Neural progenitor cell (in vitro differentiated cells): ENCODE results near the gene UAP1L1. TPM values are rescaled to one million over a fixed set of nuclear protein-coding genes. Genes with fewer than 3 reads are reported as not detected.

Source experiments
- DNase-seq: peaks from one replicate; pipeline ENCODE4 v3.0.0-alpha.2; 2016; ENCODE audit warnings: low spot score
- H2AFZ ChIP-seq: fragments of 200-600 bp; sonication (generic); replicated peaks from 2 replicates; pipeline ENCODE4 v1.6.1; 2016; ENCODE audit warnings: antibody characterized with exemption
- H3F3A ChIP-seq: fragments of 200-600 bp; sonication (generic); 2 replicates; pipeline ENCODE4 v1.6.1; 2016; ENCODE audit warnings: antibody characterized with exemption, low read depth
- H3K27ac ChIP-seq: fragments of 200-600 bp; sonication (generic); 2 replicates; pipeline ENCODE4 v1.5.1; 2016; ENCODE audit warnings: mild to moderate bottlenecking
- H3K27me3 ChIP-seq: fragments of 200-600 bp; sonication (generic); 2 replicates; pipeline ENCODE4 v1.6.1; 2016; ENCODE audit warnings: mild to moderate bottlenecking, moderate library complexity
- H3K36me3 ChIP-seq: fragments of 200-600 bp; sonication (generic); 2 replicates; pipeline ENCODE4 v1.5.1; 2016
- H3K4me1 ChIP-seq: fragments of 200-600 bp; sonication (generic); 2 replicates; pipeline ENCODE4 v1.6.1; 2016; ENCODE audit warnings: mixed run types
- H3K4me2 ChIP-seq: fragments of 200-600 bp; sonication (generic); 2 replicates; pipeline ENCODE4 v1.6.1; 2016
- H3K4me3 ChIP-seq: fragments of 200-600 bp; sonication (generic); 2 replicates; pipeline ENCODE4 v1.5.1; 2016
- H3K79me2 ChIP-seq: fragments of 200-600 bp; sonication (generic); 2 replicates; pipeline ENCODE4 v1.6.1; 2016; ENCODE audit warnings: low read depth
- H3K9ac ChIP-seq: fragments of 200-600 bp; sonication (generic); 2 replicates; pipeline ENCODE4 v1.6.1; 2016
- H3K9me3 ChIP-seq: fragments of 200-600 bp; sonication (generic); 2 replicates; pipeline ENCODE4 v1.5.1; 2016; ENCODE audit warnings: low read depth
- H4K20me1 ChIP-seq: fragments of 200-600 bp; sonication (generic); 2 replicates; pipeline ENCODE4 v1.6.1; 2016; ENCODE audit warnings: low read depth
- H3K27ac Mint-ChIP-seq: 3 replicates; pipeline ENCODE4 v1.8.0; 2021; ENCODE audit warnings: mixed read lengths
- H3K27me3 Mint-ChIP-seq: 2 replicates; pipeline ENCODE4 v1.8.0; 2022; ENCODE audit warnings: low read depth, mild to moderate bottlenecking, inconsistent platforms, moderate library complexity, mixed read lengths; ENCODE audit not compliant: insufficient read depth
- H3K36me3 Mint-ChIP-seq: 3 replicates; pipeline ENCODE4 v1.8.0; 2021; ENCODE audit warnings: mixed read lengths
- H3K4me1 Mint-ChIP-seq: 3 replicates; pipeline ENCODE4 v1.8.0; 2021; ENCODE audit warnings: mixed read lengths
- H3K4me3 Mint-ChIP-seq: 3 replicates; pipeline ENCODE4 v1.8.0; 2021; ENCODE audit warnings: mild to moderate bottlenecking, moderate library complexity, mixed read lengths
- H3K9me3 Mint-ChIP-seq: 3 replicates; pipeline ENCODE4 v1.8.0; 2020; ENCODE audit warnings: mixed read lengths
- CTCF ChIP-seq: fragments of 200-600 bp; sonication (generic); IDR thresholded peaks from 2 replicates; pipeline ENCODE4 v1.5.1; 2017; ENCODE audit warnings: antibody characterized with exemption, mild to moderate bottlenecking
- EZH2 ChIP-seq: fragments of 200-600 bp; sonication (generic); IDR thresholded peaks from 2 replicates; pipeline ENCODE4 v1.6.1; 2017; ENCODE audit warnings: antibody characterized with exemption, mild to moderate bottlenecking, moderate library complexity
- EZH2phosphoT487 ChIP-seq: fragments of 200-600 bp; sonication (generic); IDR thresholded peaks from 2 replicates; pipeline ENCODE4 v1.6.1; 2017; ENCODE audit warnings: antibody characterized with exemption
- total RNA-seq: library from RNA; depleted of rRNA; stranded (reverse); fragments of >200 nt; gene quantifications from 2 replicates; pipeline ENCODE4 v1.2.3, GENCODE V29; 2015; ENCODE audit warnings: low replicate concordance

The UAP1L1 gene
- total RNA-seq, 1 donor from 2014 or later: 0.51 TPM

DNA sequence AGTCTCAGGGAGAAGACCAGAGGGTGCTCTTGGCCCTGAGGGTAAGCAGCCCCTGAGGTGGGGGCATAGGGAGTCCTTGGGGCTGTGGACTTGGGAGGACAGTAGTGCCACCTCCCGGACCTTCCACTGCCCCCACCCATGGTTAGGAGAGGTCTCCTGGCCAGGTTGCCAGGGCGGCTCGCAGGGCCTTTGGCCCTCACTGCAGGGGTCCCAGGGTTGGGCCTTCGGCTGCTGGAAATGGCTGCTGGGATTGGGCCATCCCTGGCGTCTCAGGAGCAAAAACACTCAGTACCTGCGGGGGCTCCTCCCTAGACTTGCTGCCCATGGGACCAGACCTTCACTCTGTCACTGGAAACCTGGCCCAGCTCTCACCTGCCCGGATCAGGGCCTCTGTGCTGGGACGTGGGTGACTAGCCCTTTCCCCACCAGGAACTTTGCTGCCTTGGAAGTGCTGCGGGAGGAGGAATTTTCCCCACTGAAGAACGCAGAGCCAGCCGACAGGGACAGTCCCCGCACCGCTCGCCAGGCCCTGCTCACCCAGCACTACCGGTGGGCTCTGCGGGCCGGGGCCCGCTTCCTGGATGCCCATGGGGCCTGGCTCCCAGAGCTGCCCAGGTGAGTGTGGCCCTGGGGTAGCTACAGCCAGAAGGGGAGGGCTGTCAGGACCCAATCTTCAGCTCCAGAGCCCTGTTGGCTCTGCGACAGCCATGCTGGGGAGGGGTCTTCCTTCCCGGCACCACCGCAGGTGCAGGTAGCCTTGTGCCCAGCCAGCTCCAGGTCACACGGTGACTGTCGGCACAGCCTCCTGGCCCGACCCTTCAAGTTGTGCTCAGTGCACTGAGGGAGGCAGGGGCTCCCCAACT, 3.2 kb downstream of the UAP1L1 start:
- no peak for TF ChIP-seq CTCF
- no peak overlapping the region for H3K4me3 Mint-ChIP-seq
- H3K27me3 ChIP-seq: peaks cover 81% of the 10 kb centered on the region
- no peak overlapping the region for H3K4me3 ChIP-seq
- H3K79me2 ChIP-seq: no peaks in the 10 kb centered on the region
- no peaks in the 10 kb centered on the region for H3K9me3 ChIP-seq
- H3K36me3 ChIP-seq: no peaks in the 10 kb centered on the region
- H3K4me1 Mint-ChIP-seq: peaks cover 20% of the 10 kb centered on the region
- no peaks in the 10 kb centered on the region for H3K9me3 Mint-ChIP-seq
- H3K27ac Mint-ChIP-seq: no peak overlapping the region
- no peak overlapping the region for H3K27ac ChIP-seq
- DNase-seq: no peak
- H3K4me1 ChIP-seq: peaks cover 14% of the 10 kb centered on the region
- peaks cover 37% of the 10 kb centered on the region for H3K27me3 Mint-ChIP-seq
- H3K4me2 ChIP-seq: no peak overlapping the region
- no peaks in the 10 kb centered on the region for H3K36me3 Mint-ChIP-seq
- H4K20me1 ChIP-seq: peaks cover 21% of the 10 kb centered on the region
- no peak overlapping the region for H3K9ac ChIP-seq
- peaks cover 22% of the 10 kb centered on the region for H3F3A ChIP-seq
- no peak overlapping the region for H2AFZ ChIP-seq

GRCh38 chr9:137082222-137082924, 5.1 kb downstream of the UAP1L1 start:
- no peak overlapping the region for H3K4me2 ChIP-seq
- peaks cover 25% of the 10 kb centered on the region for H3F3A ChIP-seq
- no peaks in the 10 kb centered on the region for H3K36me3 Mint-ChIP-seq
- peaks cover 71% of the 10 kb centered on the region for H3K27me3 ChIP-seq
- DNase-seq: no peak
- H3K27me3 Mint-ChIP-seq: peaks cover 30% of the 10 kb centered on the region
- peaks cover under 1% of the 10 kb centered on the region for H3K79me2 ChIP-seq
- no peak overlapping the region for H3K27ac Mint-ChIP-seq
- TF ChIP-seq EZH2: no peak
- TF ChIP-seq CTCF: no peak
- no peak for TF ChIP-seq EZH2phosphoT487
- H3K4me1 Mint-ChIP-seq: peaks cover 24% of the 10 kb centered on the region
- H4K20me1 ChIP-seq: peaks cover 13% of the 10 kb centered on the region
- peak overlapping the region; percentile 18 for H3K4me3 Mint-ChIP-seq
- H3K9ac ChIP-seq: no peak overlapping the region
- H3K4me3 ChIP-seq: no peak overlapping the region
- H3K27ac ChIP-seq: no peak overlapping the region
- H2AFZ ChIP-seq: no peak overlapping the region
- H3K4me1 ChIP-seq: peaks cover 14% of the 10 kb centered on the region
- H3K36me3 ChIP-seq: no peaks in the 10 kb centered on the region
- no peaks in the 10 kb centered on the region for H3K9me3 ChIP-seq
- no peaks in the 10 kb centered on the region for H3K9me3 Mint-ChIP-seq

DNA sequence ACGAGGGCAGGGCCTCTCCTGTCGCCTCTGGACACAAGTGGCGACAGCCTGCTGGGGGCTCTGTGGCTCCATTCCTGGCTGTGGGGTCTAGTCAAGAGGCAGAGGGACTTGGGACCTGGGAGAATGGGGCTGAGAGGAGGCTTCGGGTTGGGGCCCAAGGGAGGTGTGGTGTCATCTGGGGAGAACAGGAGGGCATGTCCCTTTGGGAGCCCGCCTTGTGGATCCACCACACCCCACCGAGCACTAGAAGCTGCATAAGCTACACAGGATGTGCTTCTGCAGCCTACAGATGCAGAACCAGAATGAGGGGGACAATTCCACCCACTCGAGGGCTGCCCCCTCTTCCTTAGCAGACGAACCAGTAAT, 5.6 kb downstream of the UAP1L1 start:
- Histone ChIP-seq H3K27ac (no peak overlapping the region), H3K9me3 (no peaks in the 10 kb centered on the region), H2AFZ (no peak overlapping the region), H3K4me3 (no peak overlapping the region), H3K27me3 (peaks cover 69% of the 10 kb centered on the region), H3K4me1 (peaks cover 16% of the 10 kb centered on the region), H3K4me2 (no peak overlapping the region), H3K36me3 (no peaks in the 10 kb centered on the region), H4K20me1 (peaks cover 13% of the 10 kb centered on the region), H3K79me2 (peaks cover 5% of the 10 kb centered on the region), H3F3A (peaks cover 30% of the 10 kb centered on the region), H3K9ac (no peak overlapping the region)
- Mint-ChIP-seq H3K4me1 (peaks cover 29% of the 10 kb centered on the region), H3K4me3 (no peak overlapping the region), H3K9me3 (no peaks in the 10 kb centered on the region), H3K27me3 (peaks cover 33% of the 10 kb centered on the region), H3K27ac (no peak overlapping the region), H3K36me3 (no peaks in the 10 kb centered on the region)
- DNase-seq: no peak
- TF ChIP-seq EZH2phosphoT487: no peak
- TF ChIP-seq EZH2: no peak
- TF ChIP-seq CTCF: no peak
